GM18517 (cell line): ENCODE results near the gene SMIM23.

ENCODE experiments used
- ATAC-seq: cut with Tn5 transposase; IDR thresholded peaks from one replicate; pipeline ENCODE4 v1.9.1; 2021; ENCODE audit warnings: mild to moderate bottlenecking, moderate library complexity; ENCODE audit not compliant: unreplicated experiment

Gene SMIM23

DNA sequence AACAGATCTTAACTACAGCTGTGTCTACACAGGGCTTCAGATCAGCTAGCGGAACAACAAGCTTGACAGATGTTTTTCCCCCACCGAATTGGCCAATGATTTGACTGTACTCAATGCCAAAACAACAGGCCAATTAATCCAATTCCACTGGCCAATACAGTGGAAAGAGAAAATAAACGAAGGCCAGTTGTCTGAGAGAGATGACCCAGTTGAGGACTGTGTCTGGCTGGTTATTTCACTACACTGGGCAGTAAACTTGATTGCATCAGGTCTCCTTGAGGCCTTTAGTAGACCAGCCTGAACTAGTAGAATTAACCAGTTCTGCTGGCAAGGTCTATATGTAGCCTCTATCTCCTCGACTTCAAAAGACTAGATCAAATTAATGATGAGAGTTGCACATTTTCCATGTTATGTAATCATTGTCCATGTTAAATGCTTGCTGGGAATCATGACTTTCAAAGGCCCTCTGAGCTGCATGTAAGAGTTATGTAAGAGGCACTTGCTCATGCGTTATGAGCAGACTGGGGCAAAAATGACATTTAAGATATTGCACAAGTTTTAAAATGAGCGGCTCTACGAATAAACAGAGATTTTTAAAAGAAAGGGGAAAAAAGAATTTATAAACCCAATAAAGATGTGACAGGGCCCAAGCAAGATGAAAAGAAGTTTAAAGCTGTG is 28.3 kb downstream of the SMIM23 start:
- no peak for ATAC-seq

GRCh38 chr5:171816666-171817065 is 31.0 kb downstream of the SMIM23 start:
- ATAC-seq: no peak

GRCh38 chr5:171820561-171820960 is 34.9 kb downstream of the SMIM23 start:
- ATAC-seq: no peak

DNA sequence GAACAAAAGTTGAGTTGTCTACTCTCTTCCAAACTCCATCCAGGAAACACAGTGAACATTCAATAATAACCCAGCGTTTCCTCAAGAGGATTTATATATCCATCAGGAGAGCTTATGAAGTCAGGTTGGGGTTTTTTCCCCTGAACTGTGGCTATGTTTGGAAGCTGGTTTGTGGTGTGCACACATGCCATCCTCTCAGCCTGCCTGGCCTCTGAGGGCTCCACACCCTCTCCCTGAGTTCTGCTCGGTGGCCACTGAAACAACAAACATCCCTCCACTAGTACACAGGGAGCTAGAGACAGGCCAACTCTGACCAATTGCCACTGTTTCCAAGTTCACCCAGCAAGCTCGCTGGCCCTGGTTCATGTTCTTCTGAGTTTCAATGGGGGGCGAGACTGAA is 35.7 kb downstream of the SMIM23 start:
- no peak for ATAC-seq

GRCh38 chr5:171823269-171823668 is 37.7 kb downstream of the SMIM23 start:
- ATAC-seq: no peak

DNA sequence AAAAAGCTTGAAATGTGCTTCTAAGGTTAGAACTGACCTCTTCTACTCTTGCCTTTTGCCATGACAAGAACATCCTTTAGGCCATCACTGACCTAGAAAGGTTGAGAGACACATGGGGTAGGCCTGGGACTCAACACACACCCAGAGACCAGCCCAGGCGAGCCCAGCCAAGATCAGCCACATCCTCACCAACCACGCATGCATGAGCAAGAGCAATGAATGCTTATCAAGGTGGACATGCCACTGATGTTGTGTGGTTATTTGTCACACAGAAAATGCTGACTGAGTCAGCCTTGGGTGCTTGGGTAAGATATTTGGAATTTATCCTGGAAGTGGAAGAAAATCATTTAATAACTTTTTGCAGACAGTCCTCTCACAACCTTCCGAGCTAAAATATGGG is 39.4 kb downstream of the SMIM23 start:
- ATAC-seq: no peak

GRCh38 chr5:171826132-171826531 is 40.5 kb downstream of the SMIM23 start:
- ATAC-seq: no peak

- ATAC-seq: no peak
These were observed 41.5 kb downstream of the SMIM23 start for GRCh38 chr5:171827162-171827561.

DNA sequence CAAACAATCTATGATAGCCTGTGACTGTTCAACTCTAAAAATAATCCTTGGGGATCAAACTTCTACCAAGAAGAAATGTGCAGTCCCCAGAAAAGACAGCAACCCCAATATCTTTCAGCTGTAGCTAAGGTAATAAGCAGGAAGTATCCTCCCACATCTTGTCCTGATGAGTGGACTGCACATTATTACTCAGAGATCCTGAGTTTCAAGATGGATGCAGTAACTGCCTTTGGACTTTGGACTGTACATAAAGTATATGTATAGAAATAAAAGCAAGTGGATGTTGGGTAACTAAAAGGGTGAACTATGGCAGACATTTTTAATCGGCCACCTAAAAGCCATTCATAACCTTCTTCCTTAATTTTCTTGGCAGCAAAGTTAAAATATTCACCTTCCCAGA is 45.1 kb downstream of the SMIM23 start:
- ATAC-seq: no peak

GRCh38 chr5:171832775-171833174 is 47.2 kb downstream of the SMIM23 start:
- ATAC-seq: no peak

- no peak for ATAC-seq
These were observed 48.8 kb downstream of the SMIM23 start for GRCh38 chr5:171834461-171834860.

DNA sequence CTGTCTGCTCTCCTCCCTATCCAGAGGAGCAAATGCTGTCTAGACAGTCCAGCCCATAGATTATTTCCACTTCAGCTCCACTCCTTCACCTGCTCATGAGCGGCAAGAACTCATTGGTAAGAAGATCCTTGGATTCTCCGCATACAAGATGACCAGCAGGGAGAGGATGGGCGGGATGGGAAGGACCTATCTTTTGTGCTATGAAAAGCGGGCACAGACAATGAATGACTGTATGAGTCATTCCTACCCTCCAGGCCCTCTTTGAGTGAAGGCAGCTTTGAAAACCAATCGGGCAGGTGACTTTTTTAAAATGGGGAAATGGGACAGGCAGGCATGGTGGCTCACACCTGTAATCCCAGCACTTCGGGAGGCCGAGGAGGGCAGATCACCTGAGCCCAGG is 49.4 kb downstream of the SMIM23 start:
- ATAC-seq: no peak

- ATAC-seq: no peak
These were observed 51.9 kb downstream of the SMIM23 start for GRCh38 chr5:171837522-171837921.

DNA sequence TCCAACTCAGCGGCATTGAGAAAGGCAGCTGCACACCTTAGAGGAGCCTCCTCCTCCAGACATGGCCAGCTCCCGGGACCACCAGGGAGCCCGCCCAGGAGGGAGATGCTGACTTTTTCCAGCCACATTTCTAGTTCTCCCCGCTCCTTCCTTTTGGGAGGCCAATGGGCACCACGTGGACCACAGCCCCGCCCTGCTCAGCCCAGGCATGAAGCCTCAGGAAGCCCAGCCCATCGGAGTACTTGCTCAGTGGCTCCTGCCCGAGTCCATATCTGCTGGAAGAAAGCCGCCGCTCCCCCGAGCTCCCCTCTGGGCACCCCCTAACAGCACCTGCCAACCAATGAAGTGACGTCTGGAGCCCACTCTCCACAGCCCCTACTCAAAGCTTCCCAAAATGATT is 52.4 kb downstream of the SMIM23 start:
- no peak for ATAC-seq

DNA sequence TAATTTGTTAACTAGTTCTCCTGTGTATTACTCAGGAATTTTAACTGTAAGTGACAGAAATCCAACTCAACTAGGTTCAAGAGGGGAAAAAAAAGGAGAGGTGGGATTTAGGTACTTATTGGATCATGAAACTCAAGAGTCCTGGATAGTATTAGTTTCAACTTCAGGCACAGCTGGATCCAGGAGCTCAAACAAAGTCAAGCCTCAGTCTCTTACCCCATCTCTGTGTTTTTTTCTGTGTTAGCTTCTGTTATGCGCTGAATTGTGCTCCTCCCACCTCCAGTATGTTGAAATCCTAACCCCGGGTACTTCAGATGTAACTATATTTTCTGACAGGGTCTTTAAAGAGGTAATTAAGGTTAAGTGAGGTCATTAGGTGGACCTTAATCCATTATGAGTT is 53.5 kb downstream of the SMIM23 start:
- no peak for ATAC-seq

DNA sequence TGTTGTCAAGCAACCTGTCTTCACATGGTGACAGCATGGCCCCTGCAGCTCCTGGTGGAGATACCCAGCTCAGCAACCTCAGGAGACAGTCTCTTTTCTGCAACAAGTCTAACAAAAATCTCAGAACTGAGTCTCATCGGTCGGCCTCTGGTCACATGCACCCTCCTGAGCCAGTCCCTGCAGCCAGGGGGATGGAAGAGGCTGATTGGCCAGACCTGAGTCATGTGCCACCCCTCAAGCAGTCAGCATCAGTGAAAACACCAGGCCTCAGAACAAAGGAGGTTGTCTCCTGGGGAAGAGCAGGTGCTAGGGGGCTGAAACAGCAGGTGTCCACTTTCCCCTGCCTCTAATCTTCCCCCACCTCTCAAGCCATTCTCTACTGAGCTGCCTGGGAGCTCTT is 54.4 kb downstream of the SMIM23 start:
- no peak for ATAC-seq
